Psoas muscle (tissue), 8 donors: ENCODE data around the gene UGGT1. TPM values are rescaled to one million over a fixed set of nuclear protein-coding genes. Genes with fewer than 3 reads are reported as not detected.

Experiments used
- ATAC-seq, 4 donors: fragments of 200-7000 bp; cut with Tn5 transposase; one replicate each; pipeline ENCODE4 v1.9.1; 2020; ENCODE audit warnings: moderate library complexity in 3 of 4, mild to moderate bottlenecking in 2 of 4
- DNase-seq, 2 donors: peaks; one replicate each; pipeline ENCODE4 v3.0.0-alpha.2; 2020
- H3K27ac ChIP-seq: fragments of 200-600 bp; one replicate; pipeline ENCODE4 v1.8.0; 2022
- H3K27me3 ChIP-seq, 3 donors: fragments of 200-600 bp in 1 of 3; one replicate each; pipeline versions ENCODE4 v1.6.1 to v1.8.0; 2013 to 2022; ENCODE audit warnings: low read length in 2 of 3, mild to moderate bottlenecking in 2 of 3, moderate library complexity in 1 of 3; ENCODE audit not compliant: insufficient read depth in 3 of 3
- H3K36me3 ChIP-seq, 2 donors: fragments of 200-600 bp in 1 of 2; one replicate each; pipeline versions ENCODE4 v1.6.1 to v1.8.0; 2013 to 2022; ENCODE audit warnings: low read depth in 1 of 2, mild to moderate bottlenecking in 1 of 2, moderate library complexity in 1 of 2; ENCODE audit not compliant: insufficient read depth in 1 of 2
- H3K4me1 ChIP-seq: fragments of 200-600 bp; one replicate; pipeline ENCODE4 v1.8.0; 2022
- H3K4me3 ChIP-seq: fragments of 200-600 bp; one replicate; pipeline ENCODE4 v1.8.0; 2022; ENCODE audit warnings: mild to moderate bottlenecking
- H3K9me3 ChIP-seq: fragments of 200-600 bp; one replicate; pipeline ENCODE4 v1.8.0; 2022
- WGBS, 3 donors: extraction: QIAGEN DNeasy Blood & Tissue Kit; methylation state at CpG; one replicate each; pipeline versions ENCODE4 v1.1.6 to v1.1.7; 2013; 5-methylcytosine and 5-hydroxymethylcytosine counted together
- intact Hi-C, 2 donors: fragments of 100-400 bp; cut with DNase I; formaldehyde crosslinking; loops; one replicate each; pipeline versions ENCODE4 v1.11.0 to v1.14.2; 2022
- polyA plus RNA-seq, 3 donors: library from polyadenylated mRNA; stranded (reverse); fragments of 200-250 nt; gene quantifications; one replicate each; pipeline ENCODE4 v1.2.3, GENCODE V29; 2013
- total RNA-seq, 4 donors: library from RNA; stranded (reverse); fragmentation: NEBNext Ultra II Directional in 2 of 4; extraction: Animal tissue kit (Norgen Biotek cat#: 25700) in 2 of 4; gene quantifications; one replicate each; pipeline versions ENCODE4 v1.2.1 to v1.2.4, GENCODE V29; 2021 to 2023
- TF ChIP-seq, protein P1 (sequence below): fragments of 200-600 bp; IDR thresholded peaks from one replicate; pipeline ENCODE4 v1.8.0; 2022; ENCODE audit warnings: antibody characterized with exemption
- donor health status: healthy with polysubstance abuse.
- donor health status: DM: no; HTN: no; CAD: no; lungs with moderate emphysema.
- donor health status: Bipolar disorder and iron deficiency.
- donor health status: healthy.
- donor health status: DM: yes; HTN: yes; CAD: no.
- donor health status: DM: no; HTN: no; CAD: no.
- donor health status: DM: no; HTN: no; CAD: no.
- donor health status: DM: yes; HTN: yes; CAD: no.

The UGGT1 gene
- total and polyA plus RNA-seq, 7 donors, result 11.1 to 41.7 (median 32.1) TPM

DNA sequence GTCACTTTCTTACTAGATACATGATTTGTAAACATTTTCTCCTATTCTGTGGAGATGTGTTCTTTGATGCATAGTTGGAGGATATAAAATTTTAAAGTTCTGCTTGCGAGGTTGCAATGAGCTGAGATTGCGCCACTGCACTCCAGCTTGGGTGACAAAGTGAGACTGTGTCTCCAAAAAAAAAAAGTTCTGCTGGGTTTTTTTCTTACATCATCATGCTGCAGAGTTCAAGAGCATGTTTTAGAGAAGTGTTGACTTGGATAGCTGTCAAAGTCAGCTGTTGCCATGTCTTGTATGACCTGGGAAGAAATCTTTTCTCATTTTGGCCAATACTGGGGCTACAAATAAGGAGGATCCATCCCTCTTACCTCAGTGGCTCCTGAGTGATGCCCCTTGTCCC is 71.3 kb downstream of the UGGT1 start:
- Histone ChIP-seq H3K9me3 (no peaks in the 10 kb centered on the region), H3K4me3 (no peak overlapping the region), H3K27me3 (no peaks in the 10 kb centered on the region), H3K4me1 (no peaks in the 10 kb centered on the region), H3K36me3 (peaks cover 14 to 90% of the 10 kb centered on the region in 2 donors), H3K27ac (no peak overlapping the region)
- DNase-seq (no peak), ATAC-seq (no peak)
- TF ChIP-seq, protein P1, sequence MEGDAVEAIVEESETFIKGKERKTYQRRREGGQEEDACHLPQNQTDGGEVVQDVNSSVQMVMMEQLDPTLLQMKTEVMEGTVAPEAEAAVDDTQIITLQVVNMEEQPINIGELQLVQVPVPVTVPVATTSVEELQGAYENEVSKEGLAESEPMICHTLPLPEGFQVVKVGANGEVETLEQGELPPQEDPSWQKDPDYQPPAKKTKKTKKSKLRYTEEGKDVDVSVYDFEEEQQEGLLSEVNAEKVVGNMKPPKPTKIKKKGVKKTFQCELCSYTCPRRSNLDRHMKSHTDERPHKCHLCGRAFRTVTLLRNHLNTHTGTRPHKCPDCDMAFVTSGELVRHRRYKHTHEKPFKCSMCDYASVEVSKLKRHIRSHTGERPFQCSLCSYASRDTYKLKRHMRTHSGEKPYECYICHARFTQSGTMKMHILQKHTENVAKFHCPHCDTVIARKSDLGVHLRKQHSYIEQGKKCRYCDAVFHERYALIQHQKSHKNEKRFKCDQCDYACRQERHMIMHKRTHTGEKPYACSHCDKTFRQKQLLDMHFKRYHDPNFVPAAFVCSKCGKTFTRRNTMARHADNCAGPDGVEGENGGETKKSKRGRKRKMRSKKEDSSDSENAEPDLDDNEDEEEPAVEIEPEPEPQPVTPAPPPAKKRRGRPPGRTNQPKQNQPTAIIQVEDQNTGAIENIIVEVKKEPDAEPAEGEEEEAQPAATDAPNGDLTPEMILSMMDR, result no peak
- intact Hi-C loops, result no loop called here
- WGBS, 3 donors, result 96 to 98% (median 97%) methylated on average over 2 of the region's 2 CpGs

DNA sequence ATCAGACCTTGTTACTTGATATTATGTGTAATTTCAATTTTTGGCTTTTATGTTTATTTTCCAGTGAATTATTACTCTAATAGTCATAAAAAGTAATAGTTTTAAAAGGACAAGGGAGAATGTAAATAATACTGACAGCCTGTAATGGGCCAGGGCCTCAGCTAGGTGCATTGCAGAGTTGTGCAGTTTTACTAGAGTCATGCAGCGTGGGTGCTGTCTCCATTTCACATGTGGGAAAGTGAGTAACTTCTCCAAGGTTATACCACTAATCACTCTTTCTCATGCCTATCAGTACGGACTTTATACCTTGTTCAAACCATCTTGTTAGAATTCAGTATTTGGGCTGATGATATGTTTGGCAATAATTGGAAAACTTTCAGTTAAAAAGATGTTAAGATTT is 73.3 kb downstream of the UGGT1 start:
- no peak for ATAC-seq
- peaks cover 11 to 87% of the 10 kb centered on the region in 2 donors for H3K36me3 ChIP-seq

DNA sequence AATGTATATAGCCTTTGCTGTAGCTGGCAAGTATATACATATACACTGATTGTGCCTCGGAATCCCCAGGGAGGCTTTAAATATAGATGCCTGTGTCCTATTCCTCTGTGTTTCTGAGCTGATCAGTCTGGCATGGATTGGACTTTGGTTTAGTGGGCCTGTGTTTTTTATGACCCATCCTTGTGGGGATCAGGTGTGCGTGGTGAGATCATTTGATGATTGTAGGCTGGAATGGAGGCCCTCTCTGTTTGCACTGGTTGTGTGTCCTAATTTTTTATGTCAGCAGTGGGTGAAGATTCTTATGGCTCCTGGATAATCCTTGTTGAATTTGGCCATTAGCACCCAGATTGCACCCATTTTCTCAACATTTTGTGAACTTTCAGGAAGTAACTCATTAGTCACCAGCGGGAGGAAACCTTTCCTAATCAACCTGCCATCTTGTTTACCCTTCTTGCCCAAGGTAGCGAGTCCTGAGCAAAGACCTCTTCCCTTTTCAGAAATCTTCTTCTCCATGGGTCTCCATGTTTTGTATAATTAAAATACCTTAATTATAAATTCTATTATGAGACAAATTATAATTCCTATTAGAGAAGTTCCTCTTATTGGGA is 75.8 kb downstream of the UGGT1 start:
- H3K4me1 ChIP-seq, result no peaks in the 10 kb centered on the region
- no peak overlapping the region for H3K27ac ChIP-seq
- H3K27me3 ChIP-seq, result no peaks in the 10 kb centered on the region
- intact Hi-C loops, result no loop called here
- 93 to 98% (median 96%) methylated on average over 4 of the region's 4 CpGs for WGBS, 3 donors
- no peaks in the 10 kb centered on the region for H3K9me3 ChIP-seq
- TF ChIP-seq, protein P1, result no peak
- DNase-seq, result no peak
- ATAC-seq, result no peak
- peaks cover 10 to 86% of the 10 kb centered on the region in 2 donors for H3K36me3 ChIP-seq
- H3K4me3 ChIP-seq, result no peak overlapping the region

More for the DNA sequence above, 73.3 kb downstream of the UGGT1 start:
- no peak overlapping the region for H3K27ac ChIP-seq
- no peak overlapping the region for H3K4me3 ChIP-seq
- H3K9me3 ChIP-seq, result no peaks in the 10 kb centered on the region
- 92 to 95% (median 93%) methylated on average over 2 of the region's 2 CpGs for WGBS, 3 donors
- no peaks in the 10 kb centered on the region for H3K4me1 ChIP-seq
- no peak for DNase-seq
- intact Hi-C loops, result no loop called here
- TF ChIP-seq, protein P1, result no peak
- no peaks in the 10 kb centered on the region for H3K27me3 ChIP-seq

DNA sequence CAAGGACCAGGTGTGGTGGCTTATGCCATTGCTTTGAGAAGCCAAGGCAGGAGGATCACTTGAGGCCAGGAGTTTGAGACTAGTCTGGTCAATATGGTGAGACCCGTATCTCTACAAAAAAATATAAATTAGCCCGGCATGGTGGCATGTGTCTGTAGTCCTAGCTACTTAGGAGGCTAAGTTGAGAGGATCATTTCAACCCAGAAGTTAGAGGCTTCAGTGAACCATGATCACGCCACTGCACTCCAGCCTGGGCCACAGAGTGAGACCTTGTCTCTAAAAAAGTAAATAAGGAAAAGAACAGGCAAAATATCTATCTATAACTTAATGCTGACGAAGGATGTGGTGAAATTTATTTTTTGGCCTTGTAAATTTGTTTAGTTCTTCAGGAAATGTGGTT is 78.1 kb downstream of the UGGT1 start:
- Histone ChIP-seq H3K27ac (no peak overlapping the region), H3K4me1 (no peaks in the 10 kb centered on the region), H3K9me3 (no peaks in the 10 kb centered on the region), H3K27me3 (no peaks in the 10 kb centered on the region), H3K4me3 (no peak overlapping the region), H3K36me3 (peaks cover 15 to 94% of the 10 kb centered on the region in 2 donors)
- DNase-seq, result no peak
- 94 to 97% (median 95%) methylated on average over 4 of the region's 4 CpGs for WGBS, 3 donors
- TF ChIP-seq, protein P1, result no peak
- ATAC-seq, result no peak
- intact Hi-C loops, result no loop called here

DNA sequence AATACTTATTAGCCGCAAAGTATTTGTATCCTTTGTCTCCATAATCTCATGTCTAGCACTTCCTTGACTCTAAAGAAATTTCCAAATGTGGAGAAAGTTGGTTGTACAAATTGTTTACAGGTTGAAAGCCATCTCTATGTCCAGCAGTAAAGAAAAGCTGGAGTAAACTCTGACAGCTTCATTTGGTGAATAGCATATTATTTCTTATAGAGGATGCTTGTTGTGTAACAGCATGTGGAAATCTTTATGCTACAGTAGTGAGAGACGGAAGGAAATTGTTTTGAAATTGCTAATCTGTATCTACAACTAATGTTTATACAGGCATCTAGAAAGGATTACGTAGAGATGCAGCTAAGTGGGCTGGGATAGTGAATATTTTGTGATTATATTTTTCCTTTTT is 78.5 kb downstream of the UGGT1 start:
- Histone ChIP-seq H3K27me3 (no peaks in the 10 kb centered on the region), H3K4me1 (no peaks in the 10 kb centered on the region), H3K9me3 (no peaks in the 10 kb centered on the region), H3K27ac (no peak overlapping the region), H3K4me3 (no peak overlapping the region), H3K36me3 (peaks cover 15 to 94% of the 10 kb centered on the region in 2 donors)
- ATAC-seq, result no peak
- TF ChIP-seq, protein P1, result no peak
- no peak for DNase-seq
- intact Hi-C loops, result no loop called here
- WGBS, 3 donors, result 94 to 98% (median 96%) methylated on average over 3 of the region's 3 CpGs
